ENCODE results near the gene METTL26.

The METTL26 gene

DNA sequence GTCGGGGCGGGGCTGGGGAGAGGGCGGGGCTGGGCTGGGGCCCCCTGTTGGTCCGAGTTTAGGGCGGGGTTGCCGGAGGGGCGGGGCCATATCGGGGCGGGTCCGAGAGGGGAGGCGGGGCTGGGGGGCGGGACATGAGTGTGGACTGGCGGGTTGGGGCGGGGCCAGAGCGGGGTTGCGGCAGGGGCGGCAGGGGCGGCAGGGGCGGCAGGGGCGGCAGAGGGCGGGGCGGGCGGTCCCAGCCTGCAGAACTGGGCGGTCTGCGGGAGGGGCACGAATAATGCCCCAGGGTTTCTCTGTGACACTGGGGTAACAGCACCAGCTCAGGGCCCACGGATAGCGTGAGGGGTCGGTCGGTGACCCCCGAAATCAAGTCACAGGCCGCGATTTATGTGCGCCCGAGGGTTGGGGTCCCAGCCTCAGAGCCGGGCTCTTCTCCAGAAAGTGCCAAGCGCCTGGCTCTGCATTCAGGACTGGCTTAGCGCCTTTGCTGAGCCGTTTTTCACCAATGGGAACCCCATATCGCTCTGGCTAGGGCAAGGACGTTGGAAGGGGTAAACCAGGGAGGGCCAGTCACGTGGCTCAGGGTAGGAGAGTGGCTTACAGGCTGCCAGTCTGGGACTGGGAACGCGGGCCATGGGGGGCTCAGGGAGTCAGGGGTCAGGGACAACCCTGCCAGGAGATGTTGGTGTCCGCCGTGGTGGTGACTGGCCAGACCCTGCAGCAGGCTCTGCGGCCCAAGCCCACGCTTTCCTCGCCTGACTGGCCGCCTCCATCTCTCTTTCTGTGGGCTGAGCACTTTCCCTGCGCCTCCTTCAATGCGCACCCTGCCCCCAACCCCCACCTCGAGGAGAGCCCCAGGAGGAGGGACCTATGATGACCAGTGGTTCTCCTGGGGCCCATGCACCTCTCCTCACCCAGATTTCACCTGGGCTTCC is 1.2 kb upstream of the METTL26 start:
- DNase-seq (ENCODE audit: low spot score) = peak; percentile 100

DNA sequence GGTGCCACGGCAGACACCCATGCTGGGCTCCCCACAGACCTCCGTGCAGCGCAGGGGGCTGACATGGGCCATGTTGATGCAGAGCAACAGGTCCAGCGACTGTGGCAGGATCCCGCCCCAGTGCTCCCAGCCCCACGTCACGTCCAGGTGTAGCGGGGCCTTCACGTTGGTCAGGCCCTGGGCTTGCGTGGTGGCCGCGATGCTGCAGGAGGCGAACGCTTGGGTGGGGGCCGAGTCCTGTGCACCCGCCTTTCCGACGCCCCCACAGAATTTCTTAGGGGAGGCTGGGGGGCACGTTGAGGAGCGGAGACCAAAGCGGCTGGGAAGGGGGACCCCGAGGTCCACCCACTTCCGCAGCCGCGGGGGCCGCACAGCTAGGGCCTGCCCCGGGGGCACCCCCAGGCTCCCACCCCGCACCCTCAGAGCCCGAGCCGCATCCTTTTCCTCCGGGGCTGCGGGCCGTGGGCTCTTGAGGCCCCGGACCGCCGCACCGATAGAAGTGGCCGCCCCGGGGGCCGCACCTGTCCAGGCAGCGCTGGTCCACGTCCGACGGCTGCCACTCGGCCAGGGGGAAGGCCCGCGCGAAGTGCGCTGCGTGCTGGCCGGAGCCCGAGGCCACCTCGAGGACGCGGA is 416 bp downstream of the METTL26 start:
- DNase-seq (ENCODE audit: low spot score) = no peak

DNA sequence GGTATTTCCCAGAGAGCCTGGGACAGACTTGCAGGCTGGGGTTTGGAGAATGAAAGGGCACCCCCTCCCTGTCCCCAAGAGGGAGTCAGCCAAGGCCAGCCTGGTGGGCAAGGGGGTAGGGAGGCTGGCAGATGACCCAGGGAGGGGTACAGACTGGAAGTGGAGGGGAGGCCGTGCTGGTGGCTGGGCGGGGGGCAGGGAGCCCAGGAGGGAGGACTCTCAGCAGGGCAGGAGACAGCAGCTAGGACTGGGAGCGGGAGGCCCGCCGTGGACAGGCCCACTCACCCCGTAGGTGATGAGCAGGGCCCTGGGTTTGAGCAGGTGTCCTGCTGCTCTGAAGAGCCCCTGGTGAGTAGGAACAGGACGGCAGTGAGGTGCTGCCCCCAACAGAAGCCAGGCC is 1.1 kb downstream of the METTL26 start:
- DNase-seq (ENCODE audit: low spot score) = no peak

DNA sequence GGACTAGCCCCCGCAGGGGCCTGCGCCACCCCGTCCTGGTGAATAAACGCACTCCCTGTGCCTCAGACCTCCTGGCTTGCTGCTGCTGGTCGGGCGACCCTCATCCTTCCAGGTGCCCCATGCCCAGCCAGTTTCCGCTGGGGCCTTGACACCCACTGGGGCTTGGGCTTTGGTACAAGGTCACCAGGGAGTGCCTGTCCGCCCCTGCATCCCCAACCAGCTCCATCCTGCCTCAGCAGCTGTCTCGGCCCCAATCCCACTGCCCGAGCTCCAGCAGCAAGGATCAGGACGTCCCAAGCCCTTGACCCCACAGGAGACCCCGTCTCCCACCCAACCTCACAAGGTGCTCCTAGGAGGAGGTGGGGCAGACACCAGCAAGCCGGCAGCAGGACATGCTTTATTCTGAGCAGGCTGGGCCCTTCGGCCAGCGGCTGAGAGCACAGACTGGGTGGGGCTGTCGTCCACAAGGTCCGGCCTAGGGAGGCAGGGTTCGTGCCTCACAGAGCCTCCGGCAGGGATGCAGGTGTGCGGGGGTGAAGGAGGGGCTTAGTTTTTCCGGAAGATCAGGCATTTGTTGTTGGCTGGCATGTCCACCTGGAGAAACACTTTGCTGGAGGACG is 1.9 kb downstream of the METTL26 start:
- DNase-seq (ENCODE audit: low spot score) = no peak

DNA sequence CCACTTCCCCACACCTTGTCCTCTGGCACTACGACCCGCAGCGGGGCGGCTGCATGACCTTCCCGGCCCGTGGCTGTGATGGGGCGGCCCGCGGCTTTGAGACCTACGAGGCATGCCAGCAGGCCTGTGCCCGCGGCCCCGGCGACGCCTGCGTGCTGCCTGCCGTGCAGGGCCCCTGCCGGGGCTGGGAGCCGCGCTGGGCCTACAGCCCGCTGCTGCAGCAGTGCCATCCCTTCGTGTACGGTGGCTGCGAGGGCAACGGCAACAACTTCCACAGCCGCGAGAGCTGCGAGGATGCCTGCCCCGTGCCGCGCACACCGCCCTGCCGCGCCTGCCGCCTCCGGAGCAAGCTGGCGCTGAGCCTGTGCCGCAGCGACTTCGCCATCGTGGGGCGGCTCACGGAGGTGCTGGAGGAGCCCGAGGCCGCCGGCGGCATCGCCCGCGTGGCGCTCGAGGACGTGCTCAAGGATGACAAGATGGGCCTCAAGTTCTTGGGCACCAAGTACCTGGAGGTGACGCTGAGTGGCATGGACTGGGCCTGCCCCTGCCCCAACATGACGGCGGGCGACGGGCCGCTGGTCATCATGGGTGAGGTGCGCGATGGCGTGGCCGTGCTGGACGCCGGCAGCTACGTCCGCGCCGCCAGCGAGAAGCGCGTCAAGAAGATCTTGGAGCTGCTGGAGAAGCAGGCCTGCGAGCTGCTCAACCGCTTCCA is 2.6 kb downstream of the METTL26 start:
- no peak for DNase-seq (ENCODE audit: low spot score)

DNA sequence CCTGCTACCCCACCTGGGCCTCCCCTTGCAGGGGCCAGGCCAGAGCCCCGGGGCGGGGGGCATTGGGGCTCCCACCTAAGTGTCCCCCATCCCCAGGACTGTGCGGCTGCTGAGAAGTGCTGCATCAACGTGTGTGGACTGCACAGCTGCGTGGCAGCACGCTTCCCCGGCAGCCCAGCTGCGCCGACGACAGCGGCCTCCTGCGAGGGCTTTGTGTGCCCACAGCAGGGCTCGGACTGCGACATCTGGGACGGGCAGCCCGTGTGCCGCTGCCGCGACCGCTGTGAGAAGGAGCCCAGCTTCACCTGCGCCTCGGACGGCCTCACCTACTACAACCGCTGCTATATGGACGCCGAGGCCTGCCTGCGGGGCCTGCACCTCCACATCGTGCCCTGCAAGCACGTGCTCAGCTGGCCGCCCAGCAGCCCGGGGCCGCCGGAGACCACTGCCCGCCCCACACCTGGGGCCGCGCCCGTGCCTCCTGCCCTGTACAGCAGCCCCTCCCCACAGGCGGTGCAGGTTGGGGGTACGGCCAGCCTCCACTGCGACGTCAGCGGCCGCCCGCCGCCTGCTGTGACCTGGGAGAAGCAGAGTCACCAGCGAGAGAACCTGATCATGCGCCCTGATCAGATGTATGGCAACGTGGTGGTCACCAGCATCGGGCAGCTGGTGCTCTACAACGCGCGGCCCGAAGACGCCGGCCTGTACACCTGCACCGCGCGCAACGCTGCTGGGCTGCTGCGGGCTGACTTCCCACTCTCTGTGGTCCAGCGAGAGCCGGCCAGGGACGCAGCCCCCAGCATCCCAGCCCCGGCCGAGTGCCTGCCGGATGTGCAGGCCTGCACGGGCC is 3.4 kb downstream of the METTL26 start:
- DNase-seq (ENCODE audit: low spot score) = no peak

DNA sequence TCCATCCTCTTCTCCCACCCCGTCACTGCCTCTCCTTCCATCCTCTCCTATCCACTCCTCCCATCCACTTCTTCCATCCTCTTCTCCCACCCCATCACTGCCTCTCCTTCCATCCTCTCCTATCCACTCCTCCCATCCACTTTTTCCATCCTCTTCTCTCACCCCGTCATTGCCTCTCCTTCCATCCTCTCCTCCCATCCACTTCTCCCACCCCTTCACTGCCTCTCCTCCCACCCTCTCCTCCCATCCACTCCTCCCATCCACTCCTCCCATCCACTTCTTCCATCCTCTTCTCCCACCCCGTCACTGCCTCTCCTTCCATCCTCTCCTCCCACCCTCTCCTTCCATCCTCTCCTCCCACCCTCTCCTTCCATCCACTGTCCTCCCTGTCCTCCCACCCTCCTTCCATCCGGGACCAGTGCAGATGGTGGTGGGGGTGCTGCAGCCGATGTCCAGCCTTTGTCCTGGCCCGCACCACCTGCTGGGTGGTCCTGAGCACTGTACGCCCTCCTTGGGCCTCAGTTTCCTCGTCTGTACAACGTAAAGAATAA is 4.2 kb downstream of the METTL26 start:
- DNase-seq (ENCODE audit: low spot score) = no peak

DNA sequence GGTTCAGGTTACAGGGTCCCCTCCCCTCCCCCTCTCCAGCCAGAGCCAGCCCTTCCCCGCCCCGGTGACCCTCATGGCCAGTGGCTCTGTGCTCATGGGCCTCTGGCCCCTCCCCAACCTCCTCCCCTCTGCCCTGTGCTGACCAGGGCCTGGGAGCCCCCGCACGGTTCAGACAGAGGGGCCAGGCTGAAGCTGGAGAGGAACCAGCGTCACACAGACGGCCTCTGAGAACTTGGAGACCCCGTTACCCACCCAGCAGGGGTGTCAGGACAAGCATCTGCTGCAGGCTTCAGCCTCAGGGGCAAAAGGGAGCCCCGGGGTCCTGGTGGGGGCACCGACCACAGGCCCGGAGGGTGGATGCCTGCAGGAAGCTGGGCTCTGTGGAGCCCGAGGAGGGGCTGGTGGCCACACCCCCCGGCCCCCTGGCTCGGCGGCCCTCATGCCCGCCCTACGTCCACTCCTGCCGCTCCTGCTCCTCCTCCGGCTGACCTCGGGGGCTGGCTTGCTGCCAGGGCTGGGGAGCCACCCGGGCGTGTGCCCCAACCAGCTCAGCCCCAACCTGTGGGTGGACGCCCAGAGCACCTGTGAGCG is 5.2 kb downstream of the METTL26 start, which contains the start of gene WFIKKN1:
Gene WFIKKN1 (plus strand): TSS at position 171 of the 591 bp plus-strand sequence. CDS start 269 bp downstream, at position 440.
- peak; percentile 36 for DNase-seq (ENCODE audit: low spot score)

DNA sequence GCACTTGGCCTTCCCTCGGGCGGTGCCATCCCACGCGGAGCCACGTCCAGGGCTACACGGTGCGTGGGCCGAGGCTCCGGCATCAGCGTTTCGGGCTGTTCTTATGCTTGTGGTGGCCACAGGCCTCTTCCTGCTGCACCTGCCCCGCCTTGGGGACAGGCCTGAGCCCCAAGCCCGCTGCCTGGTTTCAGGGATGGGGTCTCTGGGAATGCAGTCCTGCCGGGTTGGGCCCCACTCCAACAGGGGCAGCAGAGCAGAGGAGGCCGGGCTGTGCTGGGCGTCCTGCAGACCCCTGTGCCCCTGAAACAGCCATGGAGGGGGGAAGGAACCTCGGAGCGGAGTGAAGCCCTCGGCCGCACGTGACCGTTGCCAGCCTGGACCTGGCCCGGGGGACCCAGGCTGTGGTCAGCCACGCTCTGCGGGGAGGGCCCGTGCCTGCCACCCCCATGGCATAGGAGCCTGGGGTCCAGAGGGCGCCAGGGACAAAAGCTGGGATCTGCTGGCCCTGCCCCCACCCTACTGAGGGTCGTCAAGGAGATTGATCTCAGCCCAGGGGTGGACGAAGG is 5.8 kb downstream of the METTL26 start:
- DNase-seq (ENCODE audit: low spot score) = no peak

DNA sequence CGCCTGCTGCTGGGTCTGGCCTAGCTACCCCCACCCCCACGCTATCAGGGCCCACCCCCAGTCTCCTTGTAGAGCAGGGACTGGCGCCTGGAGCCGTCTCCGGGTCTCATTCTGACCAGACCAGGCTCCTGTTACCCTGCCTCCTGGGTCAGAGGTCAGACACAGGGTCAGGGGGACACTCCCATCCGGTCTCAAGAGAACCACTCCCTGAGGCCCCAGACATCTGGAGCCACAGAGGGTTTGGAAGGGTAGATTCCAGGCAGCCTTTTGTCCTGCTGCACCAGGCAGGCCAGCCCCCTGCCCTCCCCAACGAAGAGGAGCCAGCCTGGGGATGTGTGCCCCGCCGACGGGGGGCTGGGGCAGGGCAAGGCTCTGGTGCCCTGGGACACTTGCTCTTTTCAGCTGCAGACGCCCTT is 6.3 kb downstream of the METTL26 start:
- DNase-seq (ENCODE audit: low spot score) = no peak

DNA sequence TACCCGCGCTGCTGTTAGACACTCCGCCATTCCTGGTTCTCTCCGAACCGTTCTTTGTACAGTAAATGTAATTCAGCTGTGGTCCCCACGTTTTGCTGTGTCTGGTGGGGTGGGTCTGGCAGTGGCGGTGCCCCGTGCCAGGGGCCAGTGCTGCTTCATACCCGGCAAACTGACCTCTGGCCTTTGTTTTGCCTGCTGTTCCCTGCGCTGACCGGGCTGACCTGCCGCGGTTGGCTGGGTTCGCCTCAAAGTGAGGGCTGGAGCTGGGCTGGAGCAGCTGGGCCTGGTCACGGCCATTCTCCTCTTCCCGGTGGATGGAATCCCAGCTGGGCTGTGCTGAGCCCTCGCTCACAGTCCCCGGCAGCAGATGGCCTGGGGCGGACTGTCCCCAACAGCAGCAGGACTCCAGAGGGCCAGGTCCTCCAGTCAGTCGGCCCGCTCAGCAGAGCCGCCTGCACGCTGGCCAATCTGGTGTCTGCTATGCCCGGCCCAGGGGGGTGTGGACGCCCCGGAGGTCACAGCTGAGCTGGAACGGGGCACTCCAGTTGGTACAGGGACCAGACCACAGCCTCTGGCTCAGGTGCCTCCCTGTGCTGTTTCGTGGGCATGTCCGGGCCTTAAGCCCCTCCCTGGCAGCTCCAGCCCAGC is 6.8 kb downstream of the METTL26 start:
- DNase-seq (ENCODE audit: low spot score) = no peak

DNA sequence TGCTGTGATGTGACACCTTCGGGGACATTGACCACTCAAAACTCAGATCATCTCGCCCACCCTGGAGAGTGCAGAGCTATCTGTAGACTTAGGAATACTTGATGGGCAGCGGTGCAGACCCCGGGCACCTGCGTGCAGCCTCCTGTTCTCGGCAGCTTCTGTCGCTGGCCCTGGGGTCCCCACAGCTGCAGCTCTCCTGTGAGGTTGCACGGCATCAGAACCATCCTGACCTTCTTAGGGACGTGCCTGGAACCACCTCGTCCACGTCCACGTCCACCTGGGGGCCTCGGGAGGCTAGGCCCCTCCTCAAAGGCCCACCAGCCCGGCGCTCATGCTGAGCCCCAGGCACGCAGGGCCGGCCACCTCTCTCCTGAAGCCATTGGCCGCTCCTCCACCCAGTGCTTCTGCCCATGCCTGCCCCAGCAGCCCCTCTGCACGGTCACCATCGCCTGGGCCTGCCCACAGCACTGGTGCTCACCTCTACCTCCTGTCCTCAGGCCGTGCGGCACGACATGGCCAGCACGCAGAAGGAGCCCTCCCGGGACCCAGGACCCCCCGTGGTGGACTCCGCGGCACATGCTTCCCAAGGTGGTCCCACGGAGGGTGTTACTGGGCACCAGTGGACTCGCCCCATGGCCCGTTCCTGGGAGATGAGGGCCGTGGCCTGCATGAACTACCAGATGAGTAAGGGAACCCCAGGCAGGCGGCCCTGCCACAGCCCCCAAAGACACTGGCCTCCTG is 7.6 kb downstream of the METTL26 start:
- no peak for DNase-seq (ENCODE audit: low spot score)

DNA sequence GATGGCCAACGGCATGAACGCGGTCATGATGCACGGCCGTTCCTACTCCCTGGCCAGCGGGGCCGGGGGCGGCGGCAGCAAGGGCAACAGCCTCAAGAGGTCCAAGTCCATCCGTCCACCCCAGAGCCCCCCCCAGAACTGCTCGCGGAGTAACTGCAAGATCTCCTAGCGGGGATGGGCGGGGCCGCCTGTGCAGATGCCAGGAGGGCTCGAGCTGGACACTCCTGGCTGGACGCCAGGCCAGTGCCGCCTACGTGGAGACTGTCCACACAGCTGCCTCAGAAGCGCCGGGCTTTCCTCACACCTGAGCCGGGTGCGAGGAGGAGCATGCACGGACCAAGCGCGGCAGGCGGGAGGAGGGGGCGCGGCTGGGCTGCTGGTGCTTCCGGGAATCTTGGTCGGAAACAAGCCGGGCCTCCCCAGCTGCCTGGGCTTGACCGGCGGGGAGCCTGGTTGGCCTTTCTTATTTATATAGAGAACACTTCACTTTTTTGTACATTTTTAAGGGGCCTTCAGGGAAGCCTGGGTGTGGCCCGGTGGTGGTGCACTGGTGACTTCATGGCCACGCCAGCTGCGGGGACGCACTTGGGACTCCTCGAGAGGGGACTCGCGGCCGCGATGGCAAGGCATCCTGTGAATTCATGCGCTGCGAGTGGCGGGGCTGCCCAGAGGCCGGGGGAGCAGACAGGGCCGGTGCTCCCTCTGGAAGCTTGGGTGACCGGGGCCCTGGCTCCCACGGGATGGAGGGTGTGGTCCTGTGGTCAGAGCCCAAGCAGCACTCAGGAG is 8.5 kb downstream of the METTL26 start:
- DNase-seq (ENCODE audit: low spot score) = no peak

DNA sequence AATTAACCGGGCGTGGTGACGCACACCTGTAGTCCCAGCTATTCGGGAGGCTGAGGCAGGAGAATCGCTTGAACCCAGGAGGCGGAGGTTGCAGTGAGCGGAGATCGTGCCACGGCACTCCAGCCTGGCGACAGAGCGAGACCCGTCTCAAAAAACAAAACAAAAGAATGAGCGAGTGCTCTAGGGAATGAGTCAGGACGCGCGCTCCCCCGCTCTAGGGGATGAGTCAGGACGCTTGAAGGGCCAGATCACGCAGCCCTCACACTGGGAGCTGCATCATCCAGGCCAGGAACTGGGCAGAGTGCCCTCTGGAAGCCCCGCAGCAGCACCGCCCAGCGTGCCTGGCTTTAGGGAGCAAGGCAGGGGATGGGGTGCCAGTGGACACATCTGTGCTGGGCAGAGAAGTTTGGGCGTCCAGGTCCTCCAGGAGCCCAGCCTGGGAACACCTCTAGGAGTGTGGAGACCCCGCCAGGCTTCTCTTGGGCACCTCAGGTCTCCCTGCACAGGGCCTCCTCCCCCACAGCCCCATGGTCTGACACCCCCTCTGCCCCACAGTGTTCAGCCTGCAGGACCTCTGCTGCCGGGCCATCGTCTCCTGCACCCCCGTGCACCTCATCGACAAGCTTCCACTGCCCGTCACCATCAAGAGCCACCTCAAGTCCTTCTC is 9.2 kb downstream of the METTL26 start:
- peak; percentile 94 for DNase-seq (ENCODE audit: low spot score)

DNA sequence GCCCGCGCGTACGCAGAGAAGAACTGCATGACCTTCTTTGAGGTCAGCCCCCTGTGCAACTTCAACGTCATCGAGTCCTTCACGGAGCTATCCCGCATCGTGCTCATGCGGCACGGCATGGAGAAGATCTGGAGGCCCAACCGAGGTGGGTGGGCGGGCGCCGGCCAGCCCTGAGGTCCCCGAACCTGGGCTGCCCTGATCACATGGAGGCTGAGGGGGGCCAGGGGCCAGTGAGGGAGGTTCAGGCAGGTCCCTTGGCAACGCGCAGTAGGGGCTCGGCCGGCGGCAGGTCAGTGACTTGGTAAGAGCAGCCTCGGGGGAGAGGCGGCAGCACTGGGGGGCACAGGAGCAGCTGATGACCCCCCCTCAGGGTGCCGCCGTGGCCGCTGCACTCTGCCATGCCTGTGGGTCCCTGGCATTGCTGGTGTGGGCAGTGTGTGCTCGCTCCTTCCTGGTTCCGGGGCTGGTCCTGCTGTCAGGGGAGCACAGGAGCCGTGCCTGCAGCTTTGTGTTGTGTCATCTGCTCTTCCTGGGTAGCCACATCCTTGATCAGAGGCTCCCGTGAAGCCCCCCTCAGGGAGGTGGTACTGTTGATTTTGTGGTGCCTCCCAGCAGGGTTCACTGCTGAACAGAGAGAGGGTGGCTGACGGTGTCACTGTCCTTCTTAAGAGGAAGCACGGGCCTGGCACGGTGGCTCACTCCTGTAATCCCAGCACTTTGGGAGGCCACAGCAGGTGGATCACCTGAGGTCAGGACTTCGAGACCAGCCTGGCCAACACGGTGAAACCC is 9.9 kb downstream of the METTL26 start:
- no peak for DNase-seq (ENCODE audit: low spot score)

DNA sequence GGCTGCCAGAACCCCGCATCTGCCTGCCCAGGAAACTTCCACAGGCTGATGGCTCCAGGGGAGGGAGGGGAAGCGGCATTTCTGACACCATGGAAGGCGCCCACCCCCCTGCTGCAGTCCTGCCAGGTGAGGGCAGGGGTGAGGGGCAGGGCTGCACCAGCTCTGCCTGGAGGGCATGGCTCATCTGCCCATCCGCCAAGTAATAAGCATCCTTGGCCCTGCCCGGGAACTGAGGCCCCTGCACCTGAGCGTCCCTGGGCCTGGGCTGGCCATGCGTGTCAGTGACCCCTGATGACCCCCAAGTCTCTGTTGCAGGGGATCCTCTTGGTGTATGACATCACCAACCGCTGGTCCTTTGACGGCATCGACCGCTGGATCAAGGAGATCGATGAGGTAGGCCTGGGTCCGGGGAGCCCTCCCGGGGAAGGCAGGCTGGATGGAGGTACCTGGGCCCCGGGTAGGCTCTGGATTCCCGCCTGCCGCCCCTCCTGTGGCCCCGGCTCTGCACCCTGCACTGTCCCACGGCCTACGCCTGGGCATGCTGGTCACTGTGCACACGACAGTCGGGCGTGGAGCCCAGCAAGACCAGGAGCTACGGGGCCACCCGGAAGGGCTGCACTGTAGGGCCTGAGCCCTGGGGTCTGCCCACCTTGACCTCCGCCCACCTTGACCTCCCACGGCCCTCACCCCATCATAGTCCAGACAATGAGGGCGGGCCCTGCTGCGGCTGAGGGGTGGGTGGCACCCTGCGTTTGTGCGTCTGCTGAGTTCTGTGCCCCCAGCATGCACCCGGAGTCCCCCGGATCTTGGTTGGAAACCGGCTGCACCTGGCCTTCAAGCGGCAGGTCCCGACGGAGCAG is 10.8 kb downstream of the METTL26 start:
- no peak for DNase-seq (ENCODE audit: low spot score)

Data from GM03348 (cell line).